GM12878 (cell line): Measurements from ENCODE around the gene RAB37.

Experiments used
- CHD2 ChIP-seq: IDR thresholded peaks from 2 replicates; pipeline ENCODE4 v1.6.1; 2011; ENCODE audit warnings: low read depth, low read length, improper control_type of control experiment, borderline replicate concordance
- JUND ChIP-seq: IDR thresholded peaks from 2 replicates; pipeline ENCODE4 v1.6.1; 2012; ENCODE audit warnings: low read depth, mild to moderate bottlenecking, low read length, improper control_type of control experiment, moderate library complexity
- KLF5 ChIP-seq: fragments of 450-650 bp; IDR thresholded peaks from 2 replicates; pipeline ENCODE4 v1.6.1; 2014; ENCODE audit warnings: mild to moderate bottlenecking; ENCODE audit not compliant: partially characterized antibody
- POLR2A ChIP-seq: IDR thresholded peaks from 2 replicates; pipeline ENCODE4 v1.6.1; 2011; ENCODE audit warnings: low read depth, mild to moderate bottlenecking, low read length
- RAD51 ChIP-seq: fragments of 450-650 bp; IDR thresholded peaks from 2 replicates; pipeline ENCODE4 v1.6.1; 2016; ENCODE audit warnings: moderate library complexity, mild to moderate bottlenecking, inconsistent platforms
- RCOR1 ChIP-seq: conservative IDR thresholded peaks from 2 replicates; pipeline ENCODE4 v1.6.1; 2012; ENCODE audit warnings: low read depth, low read length, improper control_type of control experiment
- TARDBP ChIP-seq: IDR thresholded peaks from 2 replicates; pipeline ENCODE4 v1.6.1; 2016; ENCODE audit warnings: borderline replicate concordance
- YY1 ChIP-seq: IDR thresholded peaks from 2 replicates; pipeline ENCODE4 v1.6.1; 2011; ENCODE audit warnings: low read depth, mild to moderate bottlenecking, low read length
- TF ChIP-seq, protein P1 (sequence below), 3 experiments: IDR thresholded peaks in 2 of 3; conservative IDR thresholded peaks in 1 of 3; 2 replicates each; pipeline ENCODE4 v1.5.1; 2011; ENCODE audit warnings: low read depth in 3 of 3, low read length in 3 of 3, mild to moderate bottlenecking in 3 of 3, control low read depth in 2 of 3, moderate library complexity in 2 of 3, inconsistent platforms in 1 of 3, mixed read lengths in 1 of 3; ENCODE audit not compliant: control insufficient read depth in 2 of 3, insufficient read depth in 1 of 3; ENCODE audit errors: extremely low read depth in 1 of 3
- TF ChIP-seq, protein P2 (sequence below): fragments of 450-650 bp; IDR thresholded peaks from 2 replicates; pipeline ENCODE4 v1.6.1; 2016; ENCODE audit warnings: mild to moderate bottlenecking

GRCh38 chr17:74796211-74796610 lies 59.2 kb downstream of the RAB37 start:
- no peak for TF ChIP-seq YY1
- no peak for TF ChIP-seq TARDBP
- TF ChIP-seq, protein P1, sequence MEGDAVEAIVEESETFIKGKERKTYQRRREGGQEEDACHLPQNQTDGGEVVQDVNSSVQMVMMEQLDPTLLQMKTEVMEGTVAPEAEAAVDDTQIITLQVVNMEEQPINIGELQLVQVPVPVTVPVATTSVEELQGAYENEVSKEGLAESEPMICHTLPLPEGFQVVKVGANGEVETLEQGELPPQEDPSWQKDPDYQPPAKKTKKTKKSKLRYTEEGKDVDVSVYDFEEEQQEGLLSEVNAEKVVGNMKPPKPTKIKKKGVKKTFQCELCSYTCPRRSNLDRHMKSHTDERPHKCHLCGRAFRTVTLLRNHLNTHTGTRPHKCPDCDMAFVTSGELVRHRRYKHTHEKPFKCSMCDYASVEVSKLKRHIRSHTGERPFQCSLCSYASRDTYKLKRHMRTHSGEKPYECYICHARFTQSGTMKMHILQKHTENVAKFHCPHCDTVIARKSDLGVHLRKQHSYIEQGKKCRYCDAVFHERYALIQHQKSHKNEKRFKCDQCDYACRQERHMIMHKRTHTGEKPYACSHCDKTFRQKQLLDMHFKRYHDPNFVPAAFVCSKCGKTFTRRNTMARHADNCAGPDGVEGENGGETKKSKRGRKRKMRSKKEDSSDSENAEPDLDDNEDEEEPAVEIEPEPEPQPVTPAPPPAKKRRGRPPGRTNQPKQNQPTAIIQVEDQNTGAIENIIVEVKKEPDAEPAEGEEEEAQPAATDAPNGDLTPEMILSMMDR (IDR thresholded peaks at IDR 0.05 in 2 of 3, conservative IDR thresholded peaks at IDR 0.05 in 1 of 3; ENCODE audit: control insufficient read depth in 2 of 3, extremely low read depth in 1 of 3, insufficient read depth in 1 of 3, low read depth in 3 of 3, low read length in 3 of 3): no peak
- TF ChIP-seq CHD2: no peak
- TF ChIP-seq RCOR1: no peak
- no peak for TF ChIP-seq KLF5
- TF ChIP-seq RAD51: no peak
- TF ChIP-seq, protein P2, sequence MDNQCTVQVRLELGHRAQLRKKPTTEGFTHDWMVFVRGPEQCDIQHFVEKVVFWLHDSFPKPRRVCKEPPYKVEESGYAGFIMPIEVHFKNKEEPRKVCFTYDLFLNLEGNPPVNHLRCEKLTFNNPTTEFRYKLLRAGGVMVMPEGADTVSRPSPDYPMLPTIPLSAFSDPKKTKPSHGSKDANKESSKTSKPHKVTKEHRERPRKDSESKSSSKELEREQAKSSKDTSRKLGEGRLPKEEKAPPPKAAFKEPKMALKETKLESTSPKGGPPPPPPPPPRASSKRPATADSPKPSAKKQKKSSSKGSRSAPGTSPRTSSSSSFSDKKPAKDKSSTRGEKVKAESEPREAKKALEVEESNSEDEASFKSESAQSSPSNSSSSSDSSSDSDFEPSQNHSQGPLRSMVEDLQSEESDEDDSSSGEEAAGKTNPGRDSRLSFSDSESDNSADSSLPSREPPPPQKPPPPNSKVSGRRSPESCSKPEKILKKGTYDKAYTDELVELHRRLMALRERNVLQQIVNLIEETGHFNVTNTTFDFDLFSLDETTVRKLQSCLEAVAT: no peak
- TF ChIP-seq JUND: no peak
- TF ChIP-seq POLR2A: no peak
